GM19467 (cell line): ENCODE data around the gene GBP6.
"Not testable (repeated sequence)": the region's sequence is repeated elsewhere in the genome, so short reads cannot be mapped to it uniquely, and the experiment has no call there.

ENCODE experiments used
- ATAC-seq: cut with Tn5 transposase; IDR thresholded peaks from one replicate; pipeline ENCODE4 v1.9.1; 2021; ENCODE audit warnings: mild to moderate bottlenecking, moderate library complexity; ENCODE audit not compliant: unreplicated experiment

Gene GBP6

GRCh38 chr1:89364954-89365550 lies 1.2 kb downstream of the GBP6 start:
- ATAC-seq: no peak

- ATAC-seq: no peak
These were observed 3.4 kb downstream of the GBP6 start for GRCh38 chr1:89367221-89367620.

- ATAC-seq: no peak
These were observed 5.5 kb downstream of the GBP6 start for GRCh38 chr1:89369331-89369730.

GRCh38 chr1:89373810-89374209 lies 10.0 kb downstream of the GBP6 start:
- ATAC-seq: not testable (repeated sequence)

- ATAC-seq: no peak
These were observed 14.1 kb downstream of the GBP6 start for GRCh38 chr1:89378001-89378400.

- no peak for ATAC-seq
These were observed 17.8 kb downstream of the GBP6 start for GRCh38 chr1:89381618-89382017.

GRCh38 chr1:89382479-89382878 lies 18.6 kb downstream of the GBP6 start:
- no peak for ATAC-seq

- no peak for ATAC-seq
These were observed 19.3 kb downstream of the GBP6 start for GRCh38 chr1:89383185-89383584.

GRCh38 chr1:89390707-89391106 lies 26.8 kb downstream of the GBP6 start:
- ATAC-seq: no peak

GRCh38 chr1:89391686-89392085 lies 27.8 kb downstream of the GBP6 start:
- no peak for ATAC-seq

GRCh38 chr1:89394851-89395250 lies 31.0 kb downstream of the GBP6 start:
- no peak for ATAC-seq

- ATAC-seq: no peak
These were observed 33.0 kb downstream of the GBP6 start for GRCh38 chr1:89396902-89397301.

- no peak for ATAC-seq
These were observed 41.5 kb downstream of the GBP6 start for GRCh38 chr1:89405275-89405929.

- ATAC-seq: no peak
These were observed 43.5 kb downstream of the GBP6 start for GRCh38 chr1:89407360-89407759.

GRCh38 chr1:89407768-89408167 lies 43.9 kb downstream of the GBP6 start:
- not testable (repeated sequence) for ATAC-seq

GRCh38 chr1:89425056-89425455 lies 61.2 kb downstream of the GBP6 start:
- no peak for ATAC-seq

- ATAC-seq: no peak
These were observed 65.2 kb downstream of the GBP6 start for GRCh38 chr1:89429062-89429461.

GRCh38 chr1:89429681-89430080 lies 65.8 kb downstream of the GBP6 start:
- ATAC-seq: not testable (repeated sequence)

GRCh38 chr1:89433421-89433820 lies 69.6 kb downstream of the GBP6 start:
- no peak for ATAC-seq

GRCh38 chr1:89434058-89434780 lies 70.4 kb downstream of the GBP6 start:
- ATAC-seq: not testable (repeated sequence)
